Gastrocnemius medialis (tissue), 4 donors: Measurements from ENCODE around the gene POLL. TPM values are rescaled to one million over a fixed set of nuclear protein-coding genes. Genes with fewer than 3 reads are reported as not detected.

Experiments
- ATAC-seq, 2 donors: fragments of 150-250 bp; one replicate each; pipeline ENCODE4 v1.9.1; 2016
- DNase-seq, 2 donors: peaks; one replicate each; pipeline ENCODE4 v3.0.0-alpha.2; 2019
- H3K27ac ChIP-seq, 4 donors: fragments of 200-600 bp; sonication (generic); 1 replicate in 1 of 4; 2 replicates in 3 of 4; pipeline ENCODE4 v1.5.1; 2016 to 2018; ENCODE audit warnings: mild to moderate bottlenecking in 2 of 4, moderate library complexity in 1 of 4
- H3K27me3 ChIP-seq, 3 donors: fragments of 200-600 bp; sonication (generic) in 2 of 3; 1 replicate in 1 of 3; 2 replicates in 2 of 3; pipeline versions ENCODE4 v1.5.1 to v1.6.0; 2016 to 2019; ENCODE audit warnings: mild to moderate bottlenecking in 1 of 3, moderate library complexity in 1 of 3
- H3K36me3 ChIP-seq, 2 donors: fragments of 200-600 bp; sonication (generic) in 1 of 2; one replicate each; pipeline ENCODE4 v1.5.1; 2017 to 2018
- H3K4me1 ChIP-seq, 2 donors: fragments of 200-600 bp; sonication (generic) in 1 of 2; one replicate each; pipeline ENCODE4 v1.5.1; 2016 to 2017; ENCODE audit warnings: mild to moderate bottlenecking in 2 of 2
- H3K4me3 ChIP-seq, 4 donors: fragments of 200-600 bp; sonication (generic) in 3 of 4; 1 replicate in 1 of 4; 2 replicates in 3 of 4; pipeline ENCODE4 v1.5.1; 2016 to 2019; ENCODE audit warnings: mild to moderate bottlenecking in 2 of 4
- H3K9me3 ChIP-seq, 3 donors: fragments of 200-600 bp; sonication (generic) in 2 of 3; 1 replicate in 1 of 3; 2 replicates in 2 of 3; pipeline ENCODE4 v1.5.1; 2016 to 2019
- CTCF ChIP-seq, 5 experiments: fragments of 450-650 bp in 3 of 5; fragments of 200-600 bp in 2 of 5; sonication (generic) in 2 of 5; IDR thresholded peaks in 4 of 5; conservative IDR thresholded peaks in 1 of 5; 1 replicate in 4 of 5; 2 replicates in 1 of 5; pipeline ENCODE4 v1.5.1; 2016 to 2019; ENCODE audit warnings: antibody characterized with exemption in 5 of 5, mild to moderate bottlenecking in 3 of 5, moderate library complexity in 3 of 5
- POLR2A ChIP-seq, 2 donors: fragments of 450-650 bp; IDR thresholded peaks; one replicate each; pipeline ENCODE4 v1.6.1; 2017; ENCODE audit warnings: antibody characterized with exemption in 2 of 2, mild to moderate bottlenecking in 2 of 2, moderate library complexity in 2 of 2
- in situ Hi-C, 4 donors: fragments of 200-750 bp; cut with MboI; loops; one replicate each; pipeline versions ENCODE4 v1.15.0 to v1.8.0; 2017; ENCODE audit warnings: low sequenced_read_pairs in 4 of 4
- intact Hi-C: fragments of 100-400 bp; cut with DNase I; formaldehyde crosslinking; loops from one replicate; pipeline ENCODE4 v1.15.1; 2023; ENCODE audit warnings: low total_unique reads
- total RNA-seq, 4 donors: library from RNA; depleted of rRNA; stranded (reverse); fragments of >200 nt; gene quantifications; one replicate each; pipeline versions ENCODE4 v1.1.0 to v1.2.3, GENCODE V29; 2016

Gene POLL
- total RNA-seq, 4 donors from 2014 or later, result 15.4 to 33.1 (median 29.4) TPM

GRCh38 chr10:101562231-101562630, 25.8 kb downstream of the POLL start:
- Histone ChIP-seq H3K9me3 (no peaks in the 10 kb centered on the region), H3K4me3 (no peak overlapping the region), H3K36me3 (no peaks in the 10 kb centered on the region), H3K4me1 (peaks cover 0 to 7% of the 10 kb centered on the region in 2 donors), H3K27me3 (peaks cover 14 to 25% (median 23%) of the 10 kb centered on the region in 3 donors), H3K27ac (no peak overlapping the region)
- intact Hi-C loops, result no loop called here
- in situ Hi-C loops, result loop anchor here (10.0 to 25.0 kb wide), 4 partner anchors 250 to 347 kb away; no protein-coding TSS in a partner anchor
- no peak for ATAC-seq
- TF ChIP-seq POLR2A (IDR thresholded peaks at IDR 0.05) (no peak), CTCF (IDR thresholded peaks at IDR 0.05 in 4 of 5, conservative IDR thresholded peaks at IDR 0.05 in 1 of 5) (no peak)
- DNase-seq, result no peak

- peaks cover 5 to 16% (median 16%) of the 10 kb centered on the region in 3 donors for H3K27me3 ChIP-seq
- H3K4me3 ChIP-seq, result no peak overlapping the region
- intact Hi-C loops, result no loop called here
- no peak for DNase-seq
- ATAC-seq, result no peak
- no peak for TF ChIP-seq CTCF (IDR thresholded peaks at IDR 0.05 in 4 of 5, conservative IDR thresholded peaks at IDR 0.05 in 1 of 5)
- TF ChIP-seq POLR2A (IDR thresholded peaks at IDR 0.05), result no peak
- H3K4me1 ChIP-seq, result peaks cover 0 to 3% of the 10 kb centered on the region in 2 donors
- H3K9me3 ChIP-seq, result no peaks in the 10 kb centered on the region
- H3K27ac ChIP-seq, result no peak overlapping the region
- in situ Hi-C loops, result loop anchor here (10.0 to 25.0 kb wide), 4 partner anchors 249 to 346 kb away; no protein-coding TSS in a partner anchor
- H3K36me3 ChIP-seq, result no peaks in the 10 kb centered on the region
Observed at GRCh38 chr10:101561068-101561915, 26.8 kb downstream of the POLL start.

- no peaks in the 10 kb centered on the region for H3K36me3 ChIP-seq
- TF ChIP-seq CTCF (IDR thresholded peaks at IDR 0.05 in 4 of 5, conservative IDR thresholded peaks at IDR 0.05 in 1 of 5), result no peak
- no peak for TF ChIP-seq POLR2A (IDR thresholded peaks at IDR 0.05)
- DNase-seq, result no peak
- intact Hi-C loops (no loop called here), in situ Hi-C loops (loop anchor here (10.0 to 25.0 kb wide), 4 partner anchors 248 to 346 kb away; no protein-coding TSS in a partner anchor)
- H3K4me3 ChIP-seq, result no peak overlapping the region
- no peak overlapping the region for H3K27ac ChIP-seq
- H3K4me1 ChIP-seq, result no peaks in the 10 kb centered on the region
- no peaks in the 10 kb centered on the region for H3K9me3 ChIP-seq
- no peak for ATAC-seq
- peaks cover 0 to 8% (median 8%) of the 10 kb centered on the region in 3 donors for H3K27me3 ChIP-seq
Observed at GRCh38 chr10:101560298-101561067, 27.6 kb downstream of the POLL start.

GRCh38 chr10:101559596-101560297, 28.3 kb downstream of the POLL start:
- TF ChIP-seq POLR2A (IDR thresholded peaks at IDR 0.05), result no peak
- no peak for TF ChIP-seq CTCF (IDR thresholded peaks at IDR 0.05 in 4 of 5, conservative IDR thresholded peaks at IDR 0.05 in 1 of 5)
- peaks cover 0 to 6% (median 3%) of the 10 kb centered on the region in 3 donors for H3K27me3 ChIP-seq
- DNase-seq, result no peak
- no peak for ATAC-seq
- H3K4me1 ChIP-seq, result no peaks in the 10 kb centered on the region
- no peak overlapping the region for H3K27ac ChIP-seq
- H3K4me3 ChIP-seq, result no peak overlapping the region
- intact Hi-C loops (no loop called here), in situ Hi-C loops (loop anchor here (10.0 to 25.0 kb wide), 4 partner anchors 247 to 345 kb away; no protein-coding TSS in a partner anchor)
- no peaks in the 10 kb centered on the region for H3K9me3 ChIP-seq
- no peaks in the 10 kb centered on the region for H3K36me3 ChIP-seq
